Measurements from ENCODE around the gene CDH18.
A peak's percentile ranks its signal among the peaks of the same experiment; 100 is the strongest.

CDH18 gene

DNA sequence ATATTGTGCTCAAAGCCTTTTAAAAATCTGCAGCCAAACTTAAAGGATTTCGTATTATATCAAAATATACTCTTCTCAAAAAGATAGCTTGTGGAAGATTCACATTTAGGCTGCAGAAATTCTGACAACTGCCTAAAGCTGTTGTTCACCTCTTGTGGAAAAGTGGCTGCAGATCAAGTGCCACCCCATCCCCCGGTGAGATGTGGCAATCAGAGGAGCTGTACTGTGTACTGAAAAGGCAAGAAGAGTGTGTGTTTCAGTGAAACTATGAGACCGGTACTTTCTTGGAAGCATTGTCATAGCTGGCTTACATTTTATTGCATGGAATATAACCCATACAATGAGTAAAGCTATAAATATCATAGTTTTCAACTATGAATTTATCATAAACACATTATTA is 64.3 kb downstream of the CDH18 start:
- no peaks in the 10 kb centered on the region for H3K27me3 ChIP-seq (ENCODE audit: insufficient read depth, poor library complexity, severe bottlenecking)
- ATAC-seq (ENCODE audit: low read depth) = no peak
- no peak overlapping the region for H3K4me3 ChIP-seq (ENCODE audit: severe bottlenecking)
- DNase-seq (ENCODE audit: low spot score) = no peak
- no peak overlapping the region for H3K27ac ChIP-seq (ENCODE audit: poor library complexity, severe bottlenecking)
- H3K36me3 ChIP-seq (ENCODE audit: low read depth) = no peaks in the 10 kb centered on the region
- H3K4me1 ChIP-seq (ENCODE audit: insufficient read depth, poor library complexity, severe bottlenecking) = peaks cover 7% of the 10 kb centered on the region
- H3K9me3 ChIP-seq (ENCODE audit: severe bottlenecking) = no peaks in the 10 kb centered on the region
- TF ChIP-seq, protein P1, sequence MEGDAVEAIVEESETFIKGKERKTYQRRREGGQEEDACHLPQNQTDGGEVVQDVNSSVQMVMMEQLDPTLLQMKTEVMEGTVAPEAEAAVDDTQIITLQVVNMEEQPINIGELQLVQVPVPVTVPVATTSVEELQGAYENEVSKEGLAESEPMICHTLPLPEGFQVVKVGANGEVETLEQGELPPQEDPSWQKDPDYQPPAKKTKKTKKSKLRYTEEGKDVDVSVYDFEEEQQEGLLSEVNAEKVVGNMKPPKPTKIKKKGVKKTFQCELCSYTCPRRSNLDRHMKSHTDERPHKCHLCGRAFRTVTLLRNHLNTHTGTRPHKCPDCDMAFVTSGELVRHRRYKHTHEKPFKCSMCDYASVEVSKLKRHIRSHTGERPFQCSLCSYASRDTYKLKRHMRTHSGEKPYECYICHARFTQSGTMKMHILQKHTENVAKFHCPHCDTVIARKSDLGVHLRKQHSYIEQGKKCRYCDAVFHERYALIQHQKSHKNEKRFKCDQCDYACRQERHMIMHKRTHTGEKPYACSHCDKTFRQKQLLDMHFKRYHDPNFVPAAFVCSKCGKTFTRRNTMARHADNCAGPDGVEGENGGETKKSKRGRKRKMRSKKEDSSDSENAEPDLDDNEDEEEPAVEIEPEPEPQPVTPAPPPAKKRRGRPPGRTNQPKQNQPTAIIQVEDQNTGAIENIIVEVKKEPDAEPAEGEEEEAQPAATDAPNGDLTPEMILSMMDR (IDR thresholded peaks at IDR 0.05; ENCODE audit: poor library complexity, severe bottlenecking) = no peak

DNA sequence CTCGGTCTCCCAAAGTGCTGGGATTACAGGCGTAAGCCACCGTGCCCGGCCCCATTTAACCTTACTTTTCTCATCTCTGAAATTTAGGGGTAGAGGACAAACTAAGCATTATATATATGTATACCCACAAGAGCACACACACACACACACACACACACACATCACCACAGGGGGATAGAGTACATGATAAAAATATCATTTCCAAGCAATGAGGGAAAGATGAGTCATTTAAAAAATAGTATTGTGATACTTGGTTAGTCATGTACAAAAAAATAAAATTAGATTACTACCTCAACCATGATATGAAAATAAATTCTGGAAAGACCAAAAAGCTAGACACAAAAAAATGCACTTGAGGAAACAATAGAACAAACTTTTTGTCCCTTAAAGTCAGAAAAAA is 67.2 kb downstream of the CDH18 start:
- TF ChIP-seq, protein P1 (IDR thresholded peaks at IDR 0.05; ENCODE audit: poor library complexity, severe bottlenecking) = no peak
- Histone ChIP-seq H3K9me3 (ENCODE audit: severe bottlenecking) (no peaks in the 10 kb centered on the region), H3K36me3 (ENCODE audit: low read depth) (no peaks in the 10 kb centered on the region), H3K4me1 (ENCODE audit: insufficient read depth, poor library complexity, severe bottlenecking) (peaks cover 8% of the 10 kb centered on the region), H3K4me3 (ENCODE audit: severe bottlenecking) (no peak overlapping the region), H3K27ac (ENCODE audit: poor library complexity, severe bottlenecking) (no peak overlapping the region), H3K27me3 (ENCODE audit: insufficient read depth, poor library complexity, severe bottlenecking) (no peaks in the 10 kb centered on the region)
- no peak for ATAC-seq (ENCODE audit: low read depth)
- DNase-seq (ENCODE audit: low spot score) = no peak

DNA sequence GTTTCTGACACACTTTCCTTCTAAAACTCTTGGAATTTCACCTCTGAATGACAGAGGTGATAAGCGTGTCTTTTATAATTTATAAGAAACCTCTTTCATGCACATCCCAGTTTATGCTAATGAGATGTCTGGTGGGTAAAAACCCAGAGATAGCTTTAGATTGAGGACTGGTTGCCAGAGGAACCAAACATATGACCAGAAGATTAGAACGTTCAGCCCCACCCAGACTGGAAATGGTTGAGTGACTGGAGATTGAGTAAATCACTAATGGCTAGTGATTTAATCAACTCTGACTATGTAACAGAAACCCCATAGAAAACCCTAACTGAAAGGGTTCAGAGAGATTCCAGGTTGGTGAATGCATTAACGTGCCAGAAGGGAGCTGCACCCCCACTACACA is 69.2 kb downstream of the CDH18 start:
- ATAC-seq (ENCODE audit: low read depth) (no peak), DNase-seq (ENCODE audit: low spot score) (no peak)
- TF ChIP-seq, protein P1 (IDR thresholded peaks at IDR 0.05; ENCODE audit: poor library complexity, severe bottlenecking) = no peak
- Histone ChIP-seq H3K27ac (ENCODE audit: poor library complexity, severe bottlenecking) (no peak overlapping the region), H3K4me3 (ENCODE audit: severe bottlenecking) (no peak overlapping the region), H3K27me3 (ENCODE audit: insufficient read depth, poor library complexity, severe bottlenecking) (no peaks in the 10 kb centered on the region), H3K4me1 (ENCODE audit: insufficient read depth, poor library complexity, severe bottlenecking) (peaks cover 8% of the 10 kb centered on the region), H3K36me3 (ENCODE audit: low read depth) (no peaks in the 10 kb centered on the region), H3K9me3 (ENCODE audit: severe bottlenecking) (no peaks in the 10 kb centered on the region)

DNA sequence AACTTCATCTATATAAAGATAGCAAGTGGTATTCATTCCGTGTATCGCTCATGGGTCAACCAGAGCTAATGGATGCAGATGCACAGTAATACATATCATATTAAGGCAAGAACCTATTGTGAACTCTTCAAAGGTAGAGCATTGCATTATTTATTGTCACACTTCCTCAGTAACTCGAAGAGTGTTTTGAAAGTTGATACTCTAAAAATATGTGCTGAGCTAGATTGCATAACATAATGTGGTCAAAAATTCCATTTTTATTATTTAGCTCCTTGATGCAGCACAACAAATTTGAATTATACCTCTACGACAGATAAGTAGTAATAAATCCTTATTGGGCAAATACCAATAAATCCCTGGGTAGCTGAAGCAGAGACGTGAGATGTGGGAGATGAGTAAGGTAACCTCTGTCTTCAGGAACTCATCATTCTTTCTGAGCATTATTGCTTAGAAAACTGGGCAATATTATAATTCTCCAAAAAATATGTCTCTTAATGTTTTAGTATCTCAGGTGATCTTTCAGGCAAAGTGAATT is 70.3 kb downstream of the CDH18 start:
- H3K27me3 ChIP-seq (ENCODE audit: insufficient read depth, poor library complexity, severe bottlenecking) = no peaks in the 10 kb centered on the region
- no peak for DNase-seq (ENCODE audit: low spot score)
- no peaks in the 10 kb centered on the region for H3K36me3 ChIP-seq (ENCODE audit: low read depth)
- peaks cover 8% of the 10 kb centered on the region for H3K4me1 ChIP-seq (ENCODE audit: insufficient read depth, poor library complexity, severe bottlenecking)
- H3K27ac ChIP-seq (ENCODE audit: poor library complexity, severe bottlenecking) = no peak overlapping the region
- TF ChIP-seq, protein P1 (IDR thresholded peaks at IDR 0.05; ENCODE audit: poor library complexity, severe bottlenecking) = no peak
- no peaks in the 10 kb centered on the region for H3K9me3 ChIP-seq (ENCODE audit: severe bottlenecking)
- H3K4me3 ChIP-seq (ENCODE audit: severe bottlenecking) = no peak overlapping the region
- peak; percentile 58 for ATAC-seq (ENCODE audit: low read depth)

DNA sequence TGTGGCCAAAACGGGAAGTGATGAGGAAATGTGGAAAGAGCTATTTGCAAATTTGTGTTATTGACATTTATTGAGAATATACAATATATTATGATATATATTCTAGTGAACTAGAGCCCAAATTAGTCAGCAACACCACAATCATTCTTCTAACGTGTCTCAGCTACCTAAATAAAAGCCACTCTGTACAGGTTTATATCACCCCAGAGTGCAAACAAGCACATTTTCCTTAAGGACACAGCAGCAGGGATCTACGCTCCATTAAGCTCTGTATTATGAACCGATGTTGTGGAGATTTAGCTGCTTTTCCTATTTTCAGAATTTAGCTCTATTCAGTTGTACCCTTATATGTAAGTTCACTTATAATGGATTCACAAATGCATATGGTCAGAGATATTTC is 77.9 kb downstream of the CDH18 start:
- no peaks in the 10 kb centered on the region for H3K9me3 ChIP-seq (ENCODE audit: severe bottlenecking)
- no peak overlapping the region for H3K27ac ChIP-seq (ENCODE audit: poor library complexity, severe bottlenecking)
- H3K36me3 ChIP-seq (ENCODE audit: low read depth) = no peaks in the 10 kb centered on the region
- no peak overlapping the region for H3K4me3 ChIP-seq (ENCODE audit: severe bottlenecking)
- ATAC-seq (ENCODE audit: low read depth) (no peak), DNase-seq (ENCODE audit: low spot score) (no peak)
- H3K27me3 ChIP-seq (ENCODE audit: insufficient read depth, poor library complexity, severe bottlenecking) = no peaks in the 10 kb centered on the region
- TF ChIP-seq, protein P1 (IDR thresholded peaks at IDR 0.05; ENCODE audit: poor library complexity, severe bottlenecking) = no peak
- peaks cover 3% of the 10 kb centered on the region for H3K4me1 ChIP-seq (ENCODE audit: insufficient read depth, poor library complexity, severe bottlenecking)
